Hepatocyte (in vitro differentiated cells): ENCODE measurements around the gene WNT7A.

Experiments used
- CTCF ChIP-seq: fragments of 200-600 bp; sonication (generic); IDR thresholded peaks from 2 replicates; pipeline ENCODE4 v1.5.1; 2016; ENCODE audit warnings: antibody characterized with exemption, mild to moderate bottlenecking; ENCODE audit not compliant: poor library complexity
- EZH2 ChIP-seq: fragments of 200-600 bp; sonication (generic); IDR thresholded peaks from 2 replicates; pipeline ENCODE4 v1.6.1; 2016; ENCODE audit warnings: antibody characterized with exemption, mild to moderate bottlenecking, borderline replicate concordance
- EZH2phosphoT487 ChIP-seq: fragments of 200-600 bp; sonication (generic); IDR thresholded peaks from one replicate; pipeline ENCODE4 v1.6.1; 2018; ENCODE audit warnings: antibody characterized with exemption, mild to moderate bottlenecking, low read depth, moderate library complexity; ENCODE audit not compliant: unreplicated experiment, severe bottlenecking

- no peak for TF ChIP-seq CTCF
- TF ChIP-seq EZH2phosphoT487: no peak
- TF ChIP-seq EZH2: no peak
Measured at GRCh38 chr3:13771496-13771895, 108.4 kb downstream of the WNT7A start.
